NK-92 (cell line): ENCODE data around the gene IKZF1.

ENCODE experiments used
- DNase-seq: peaks from one replicate; lab custom pipeline; 2025; ENCODE audit not compliant: unreplicated experiment; lab: John Stamatoyannopoulos, UW

IKZF1 gene

DNA sequence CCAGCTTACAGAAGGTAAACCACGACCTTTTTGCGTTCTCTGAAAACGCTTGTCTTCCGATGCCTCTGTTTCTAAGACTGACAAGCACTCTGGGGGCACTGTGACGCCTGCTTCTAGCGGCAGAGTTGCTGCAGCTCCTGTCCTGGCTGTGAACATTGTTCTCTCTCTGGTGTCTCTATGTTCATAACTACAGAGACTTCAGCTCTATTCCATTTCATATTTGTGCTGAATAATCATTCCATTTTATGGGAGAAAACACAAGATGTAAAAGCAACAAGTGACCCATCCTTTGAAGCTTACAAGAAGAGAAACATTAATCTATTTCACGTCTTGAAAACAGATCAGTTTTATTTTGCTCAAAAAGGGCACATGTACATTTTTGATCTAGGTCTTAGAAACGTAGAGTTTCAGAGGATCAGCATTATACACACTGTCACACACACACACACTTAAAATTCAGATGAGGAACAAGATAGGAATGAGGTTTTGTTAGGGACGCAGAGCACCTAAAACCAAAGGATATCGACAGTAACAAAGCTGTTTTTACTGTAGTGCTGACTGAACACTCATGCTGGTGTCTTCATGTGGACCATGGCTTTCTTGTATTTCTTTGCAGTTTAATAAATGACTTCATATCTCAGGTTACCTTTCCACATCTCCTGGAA is 3.0 kb downstream of the IKZF1 start:
- DNase-seq, result no peak

DNA sequence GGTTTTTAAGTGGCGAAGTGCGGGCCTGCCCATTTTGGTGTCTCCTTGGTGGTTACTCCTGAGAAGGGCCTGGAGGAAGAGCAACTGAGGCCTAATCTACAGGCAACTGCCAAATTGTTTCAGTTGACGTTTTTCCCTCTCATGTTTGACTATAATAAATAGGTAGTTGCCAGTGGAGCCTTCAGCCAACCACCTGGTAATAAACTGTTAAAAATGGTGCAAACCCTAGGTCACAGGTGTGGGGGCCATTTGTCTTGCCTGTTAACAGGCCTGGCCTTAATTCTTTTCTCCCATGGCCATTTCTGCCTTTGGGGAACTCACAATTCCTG is 3.7 kb downstream of the IKZF1 start:
- no peak for DNase-seq

DNA sequence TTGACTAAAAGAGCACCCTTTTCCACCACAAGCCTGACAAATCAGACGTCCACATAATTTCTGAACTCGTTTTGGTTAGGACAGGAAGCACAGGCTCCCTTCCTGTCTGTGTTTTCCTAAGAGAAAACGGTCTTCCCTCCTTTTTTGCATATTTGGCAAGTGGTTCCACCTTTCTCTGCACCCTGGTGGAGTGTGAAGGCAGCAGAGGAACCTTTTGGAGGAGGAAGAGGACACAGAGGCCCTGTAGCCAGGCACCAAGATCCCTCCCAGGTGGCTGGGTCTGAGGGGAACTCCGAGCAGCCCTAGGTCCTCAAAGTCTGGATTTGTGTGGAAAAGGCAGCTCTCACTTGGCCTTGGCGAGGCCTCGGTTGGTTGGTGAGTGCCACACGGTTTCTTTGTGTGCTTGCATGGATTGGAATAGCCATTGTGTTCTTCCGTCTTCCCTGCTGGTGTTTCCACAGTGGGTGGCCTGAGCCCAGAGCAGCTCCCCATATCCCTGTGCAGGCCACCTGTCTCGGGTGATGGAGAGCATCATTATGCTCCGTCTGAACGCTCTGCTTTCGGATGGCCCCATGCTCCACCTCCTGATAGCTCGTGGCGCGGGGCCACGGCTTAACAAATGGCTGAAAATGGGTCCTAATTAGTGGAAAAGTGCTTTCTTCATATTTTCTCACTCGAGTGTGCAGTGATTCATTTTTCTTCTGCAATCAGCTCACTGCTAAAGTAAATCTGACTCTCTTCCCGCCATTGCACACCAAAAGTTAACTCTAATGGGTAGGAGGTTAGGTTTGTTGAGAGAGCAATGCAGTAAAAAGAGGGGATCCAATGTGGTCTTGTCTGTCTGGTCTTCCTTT is 4.2 kb downstream of the IKZF1 start:
- no peak for DNase-seq

DNA sequence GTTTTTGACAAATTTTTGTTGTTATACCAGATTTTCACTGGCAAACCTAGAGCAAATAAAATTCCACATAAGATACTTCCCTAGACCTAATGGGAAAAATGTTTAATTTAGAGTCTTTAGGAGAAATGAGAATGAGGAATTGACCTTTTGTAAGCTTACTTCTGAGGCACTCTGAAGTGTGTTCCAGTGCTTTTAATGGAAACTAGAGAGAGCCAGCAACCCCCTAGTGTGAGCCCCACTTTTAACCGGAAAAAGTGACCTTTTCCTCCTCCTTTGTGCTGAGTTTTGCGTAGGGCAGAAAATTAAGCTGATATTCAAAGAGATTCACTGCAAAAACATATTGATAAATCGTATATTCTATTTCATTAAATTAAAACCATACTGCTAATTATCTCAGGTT is 5.2 kb downstream of the IKZF1 start:
- DNase-seq, result no peak

DNA sequence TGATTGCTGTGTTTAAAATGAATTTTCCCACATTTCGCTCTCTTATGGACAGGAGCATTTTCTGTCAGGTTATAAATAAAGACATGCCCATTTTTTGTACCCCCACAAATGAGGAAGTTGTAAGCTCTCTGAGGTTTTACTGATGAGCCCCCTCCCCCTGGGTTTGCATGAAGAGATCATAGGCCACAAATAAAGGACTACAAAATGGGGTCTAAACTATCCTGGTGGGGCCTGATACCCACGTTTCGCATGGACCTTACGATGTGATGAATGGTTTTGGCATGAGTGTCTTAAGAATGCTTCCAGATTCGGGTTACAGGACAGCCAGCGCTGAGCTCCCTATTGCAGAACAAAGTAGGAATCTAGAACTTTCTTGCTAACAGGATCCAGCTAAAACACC is 5.8 kb downstream of the IKZF1 start:
- DNase-seq, result no peak

DNA sequence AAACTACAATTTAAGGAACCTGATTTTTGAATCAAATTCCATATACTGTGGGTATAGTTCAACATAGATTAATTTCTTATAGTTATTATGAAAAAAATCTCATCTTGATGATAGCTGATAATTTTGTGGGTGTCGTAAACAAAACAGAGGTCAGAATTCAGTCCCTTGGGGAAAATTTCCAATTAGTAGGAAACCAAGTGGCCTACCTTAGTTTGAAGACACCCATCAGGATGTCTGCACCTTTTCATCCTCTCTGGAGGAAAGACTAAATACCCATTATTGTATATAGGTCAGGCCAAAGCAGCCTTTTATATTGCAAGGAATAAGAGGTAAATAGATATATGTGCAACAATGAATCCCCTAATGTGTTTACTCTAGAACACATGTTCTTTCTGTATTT is 6.4 kb downstream of the IKZF1 start:
- DNase-seq, result no peak

DNA sequence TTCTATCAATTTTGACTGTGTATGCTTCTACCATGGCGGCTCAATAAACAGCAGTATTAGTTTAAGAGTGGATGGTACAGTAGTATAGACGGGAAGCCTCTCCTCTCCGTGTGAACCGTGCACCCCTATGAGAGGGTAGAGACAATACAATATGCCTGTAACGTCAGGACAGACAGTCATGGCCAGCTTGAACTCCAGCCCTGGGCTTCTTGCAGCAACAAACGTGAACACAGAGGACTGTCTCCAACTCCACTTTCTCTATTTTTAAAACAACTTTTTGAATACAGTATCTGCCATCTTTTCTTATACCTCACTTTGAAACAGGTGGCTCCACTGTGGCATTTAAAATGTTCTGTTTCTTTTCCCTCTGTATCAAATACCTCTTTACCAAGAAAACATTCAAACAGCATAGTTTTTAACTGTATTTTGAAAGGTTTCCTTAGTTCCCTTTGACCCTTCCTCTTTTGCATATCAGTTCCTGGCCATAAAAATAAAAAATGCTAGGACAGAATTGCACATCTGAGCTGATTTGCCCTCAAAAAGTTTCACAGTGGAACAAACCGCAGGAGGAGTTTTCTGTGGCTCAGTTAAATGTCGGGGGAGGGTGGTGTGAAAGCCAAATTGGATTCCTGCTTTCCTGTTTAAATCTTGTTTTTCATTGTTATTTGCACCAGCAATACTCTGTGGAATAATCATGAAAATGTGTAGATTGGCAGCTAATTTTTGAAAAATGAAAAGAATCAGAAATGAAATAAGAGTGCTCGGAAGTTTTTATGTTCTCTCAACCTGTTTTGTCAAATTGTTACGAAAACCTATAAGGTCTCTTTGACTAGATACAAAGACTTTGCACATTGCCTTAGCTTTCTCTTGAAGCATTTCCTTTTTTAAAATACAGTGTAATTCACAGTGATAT is 8.0 kb downstream of the IKZF1 start:
- no peak for DNase-seq

DNA sequence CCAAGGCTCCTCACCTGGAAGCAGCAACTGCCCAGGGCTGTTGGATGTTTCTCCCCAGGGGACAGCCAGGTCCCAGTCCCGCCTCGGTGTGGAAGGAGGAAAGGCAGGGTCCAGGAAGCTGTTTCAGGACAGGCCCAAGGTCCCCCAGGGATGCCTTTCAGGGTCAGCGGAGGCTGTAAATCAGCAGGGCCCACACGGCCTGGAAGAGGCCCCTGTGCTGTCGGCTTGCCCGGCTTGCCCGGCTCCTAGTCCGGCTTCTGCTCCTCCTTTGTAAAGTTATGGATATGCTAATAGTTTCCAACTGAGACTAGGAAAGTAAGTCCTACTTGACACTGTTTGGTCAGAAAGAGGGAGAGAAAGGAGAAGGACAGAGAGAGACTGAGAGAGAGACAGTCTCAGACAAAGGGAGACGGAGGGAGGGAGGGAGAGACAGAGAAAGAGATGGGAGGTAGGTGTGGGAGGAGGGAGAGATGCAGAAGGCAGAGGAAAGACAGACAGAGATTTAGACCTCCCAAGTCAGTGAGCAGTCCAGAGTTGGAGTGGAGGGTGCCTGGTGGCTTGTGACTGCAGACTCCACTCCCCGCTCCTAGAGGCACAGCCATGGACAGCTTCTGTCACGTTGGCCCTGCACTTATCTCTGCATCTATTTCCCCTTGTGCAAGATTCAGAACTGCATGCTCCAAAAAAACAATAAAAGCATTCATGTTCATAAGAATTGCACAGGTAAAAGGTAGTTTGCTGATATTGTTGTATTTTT is 10.5 kb downstream of the IKZF1 start:
- no peak for DNase-seq

DNA sequence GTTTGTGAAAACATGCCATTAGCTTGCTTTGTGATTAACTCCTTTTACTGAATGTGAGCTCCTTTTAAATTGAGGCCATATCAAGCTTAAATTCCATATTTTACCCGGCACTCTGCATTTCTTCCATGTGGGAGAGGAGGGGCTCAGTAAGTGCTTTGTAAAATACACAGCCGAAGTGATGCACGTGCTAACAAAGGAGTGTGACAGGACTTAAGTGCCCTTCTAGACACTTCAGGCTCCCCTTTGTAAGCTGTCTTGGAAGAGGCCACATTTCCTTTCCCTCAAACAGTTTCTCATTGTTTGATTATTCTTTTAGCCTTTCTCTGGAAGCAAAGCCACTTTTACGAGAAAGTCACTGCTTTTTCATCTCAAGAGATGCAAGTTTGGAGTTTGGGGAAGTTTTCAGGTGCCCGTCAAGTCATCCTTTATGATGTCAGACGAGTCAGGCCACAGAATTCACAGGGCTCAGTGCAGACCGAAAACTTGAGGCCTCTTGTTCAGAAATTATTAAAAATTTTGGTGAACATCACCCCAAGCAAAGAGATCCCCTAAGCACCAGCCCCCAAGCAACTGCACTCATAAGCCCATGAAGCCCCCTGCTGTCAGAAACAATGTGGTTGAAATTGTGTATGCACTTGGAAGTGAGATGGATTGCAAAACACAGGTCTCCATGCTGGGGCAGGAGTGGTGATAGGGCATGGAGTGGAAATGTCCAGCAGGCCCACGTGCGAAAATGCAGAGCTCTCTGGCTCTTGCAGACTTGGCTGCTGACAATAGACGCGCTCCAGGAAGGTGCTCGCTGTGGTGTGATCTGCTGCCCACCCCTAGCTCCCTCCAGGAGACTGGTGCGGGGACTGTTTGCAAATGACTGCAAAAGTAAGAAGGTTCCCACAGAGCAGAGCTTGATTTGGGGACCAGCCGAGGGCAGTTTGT is 11.5 kb downstream of the IKZF1 start:
- DNase-seq, result no peak

DNA sequence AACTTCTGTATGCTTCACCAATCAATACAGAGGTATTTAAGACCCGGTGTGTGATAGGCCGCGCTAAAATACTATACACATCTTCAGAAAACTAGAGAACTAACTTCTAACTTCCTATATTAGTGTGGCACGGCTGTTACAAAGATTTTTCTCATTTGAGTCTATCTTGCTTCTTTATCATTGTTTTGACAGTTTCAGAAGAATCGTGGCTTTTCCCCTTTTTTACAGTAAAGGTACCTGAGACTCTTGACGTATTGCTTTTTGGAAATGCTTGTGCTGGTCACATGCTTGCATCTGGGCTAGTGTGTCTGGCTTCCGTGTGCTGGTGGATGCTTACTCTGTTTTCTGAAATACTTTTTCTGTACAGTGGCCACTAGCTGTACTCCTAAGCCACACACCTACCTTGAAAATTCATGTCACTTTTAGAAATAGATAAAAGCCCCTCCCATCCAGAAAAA is 12.7 kb downstream of the IKZF1 start:
- DNase-seq, result no peak

DNA sequence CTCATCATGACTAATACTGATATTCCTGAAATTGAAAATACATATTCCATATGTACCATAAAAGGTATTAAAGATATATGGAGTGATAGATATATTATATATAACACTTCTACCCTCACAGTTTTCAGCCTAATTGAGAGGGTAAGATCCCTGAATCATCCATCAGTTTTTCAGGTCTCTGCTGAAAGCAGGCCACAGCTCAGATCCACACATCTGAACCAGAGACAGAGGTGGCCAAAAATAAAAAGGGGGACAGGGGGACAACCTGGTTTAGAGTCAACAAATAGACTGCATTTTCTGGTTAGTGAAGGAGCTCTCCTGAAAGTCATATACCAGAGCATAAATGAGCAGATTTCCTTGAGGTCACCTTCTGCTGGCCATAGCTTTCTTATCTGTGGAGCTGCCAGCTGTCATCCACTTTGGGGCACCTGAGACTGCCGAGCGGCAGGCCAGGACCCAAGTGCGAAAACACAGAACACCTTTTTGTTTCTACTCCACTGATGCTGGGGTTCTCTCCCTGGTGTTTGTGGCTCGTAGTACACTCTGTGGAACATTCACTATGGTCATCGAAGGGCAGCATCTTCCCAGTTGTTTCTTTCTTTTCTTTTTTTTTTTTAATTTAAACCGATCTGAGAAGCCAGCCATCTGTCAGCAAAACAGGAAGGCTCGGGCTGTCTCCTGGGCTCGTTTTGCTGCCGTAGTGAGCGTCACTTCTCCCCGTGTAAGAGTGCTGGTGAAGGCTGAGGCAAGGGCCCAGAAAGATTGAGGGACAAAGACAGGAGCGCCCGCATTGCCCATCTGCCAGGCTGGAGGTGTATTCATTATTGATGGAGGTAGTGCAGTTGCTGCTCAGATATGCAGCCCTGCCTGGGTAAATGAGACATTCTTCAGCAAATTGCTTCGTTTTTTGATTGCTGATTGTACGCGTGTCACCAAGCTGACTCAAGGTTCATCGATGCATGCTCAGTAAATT is 13.5 kb downstream of the IKZF1 start:
- DNase-seq, result no peak

DNA sequence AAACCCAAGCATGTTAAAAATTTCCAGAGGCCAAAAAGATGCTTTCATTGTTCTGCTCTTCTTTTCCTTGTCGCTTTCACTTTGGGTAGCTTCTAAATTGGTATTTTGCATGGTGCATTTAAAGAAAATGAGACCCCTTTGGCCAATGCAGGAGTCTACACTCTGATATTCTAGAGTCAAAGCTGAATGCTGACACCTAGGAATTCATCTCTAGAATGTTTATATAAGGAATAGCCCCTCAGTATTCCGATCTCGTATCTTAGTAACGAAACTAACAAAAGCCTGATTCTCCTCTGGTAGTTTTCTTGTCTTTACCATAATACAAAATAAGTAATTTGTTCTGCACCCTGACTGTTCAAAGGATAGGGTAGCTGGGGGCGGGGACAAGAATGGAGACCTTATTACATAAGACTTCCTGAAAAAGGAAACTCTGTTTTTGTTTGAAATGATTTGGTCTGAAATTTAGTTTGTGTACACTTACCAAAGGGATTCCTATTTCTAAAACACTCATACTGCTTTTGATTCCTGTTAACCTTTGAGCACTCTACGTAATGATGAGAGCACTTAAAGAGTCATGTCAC is 17.1 kb downstream of the IKZF1 start:
- no peak for DNase-seq

DNA sequence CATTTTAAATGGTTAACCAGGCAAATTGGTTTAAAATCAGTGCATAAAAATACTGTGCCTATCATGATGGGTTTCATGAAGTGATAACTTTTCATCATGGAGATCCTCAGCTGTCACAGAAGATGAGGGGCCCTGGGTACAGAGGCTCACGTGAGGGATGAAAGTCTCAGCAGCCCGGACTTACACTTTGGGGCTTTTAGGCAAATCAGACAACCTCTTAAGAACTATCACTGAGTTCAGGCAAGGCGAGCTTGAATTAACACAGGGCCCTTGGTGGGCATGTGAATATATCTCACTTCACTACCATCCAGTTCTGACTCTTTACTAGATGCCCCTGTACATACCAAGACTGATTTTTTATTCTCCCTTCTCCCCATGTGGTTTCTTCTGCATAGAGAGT is 19.6 kb downstream of the IKZF1 start:
- DNase-seq, result no peak

DNA sequence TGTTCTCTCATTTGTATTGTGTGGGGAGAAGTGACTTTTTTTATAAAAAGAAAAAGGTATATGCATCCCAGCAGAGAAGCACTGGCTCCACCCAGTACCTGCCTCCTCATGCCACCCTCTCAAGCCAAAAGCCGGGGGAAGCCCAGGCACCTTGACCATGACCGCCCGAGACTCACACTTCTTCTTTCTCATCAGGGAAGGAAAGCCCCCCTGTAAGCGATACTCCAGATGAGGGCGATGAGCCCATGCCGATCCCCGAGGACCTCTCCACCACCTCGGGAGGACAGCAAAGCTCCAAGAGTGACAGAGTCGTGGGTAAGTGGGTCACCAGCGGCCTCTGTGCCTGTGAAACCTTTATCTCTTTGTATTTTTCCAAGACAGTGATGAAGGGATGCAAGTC is 22.9 kb downstream of the IKZF1 start:
- DNase-seq, result no peak

DNA sequence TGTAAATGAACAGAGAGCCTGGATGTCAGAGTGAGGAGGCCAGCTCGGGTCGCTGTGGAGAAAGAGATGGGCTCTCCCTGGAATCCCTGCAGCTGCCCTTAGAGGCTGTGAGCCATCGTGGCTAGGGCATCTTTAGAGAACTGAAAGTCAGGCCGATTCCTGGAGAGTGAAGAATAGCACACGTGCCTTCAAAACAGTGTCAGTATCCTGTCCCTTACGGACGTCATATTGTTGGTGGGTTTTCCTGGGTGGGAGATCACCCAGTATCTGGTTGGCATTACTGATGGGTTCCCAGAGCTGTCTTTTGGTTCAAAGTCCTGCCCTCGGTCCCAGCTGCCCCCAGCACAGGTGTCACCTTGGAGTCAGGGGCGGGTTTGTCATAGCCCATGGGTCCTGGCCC is 25.3 kb downstream of the IKZF1 start:
- DNase-seq, result no peak

DNA sequence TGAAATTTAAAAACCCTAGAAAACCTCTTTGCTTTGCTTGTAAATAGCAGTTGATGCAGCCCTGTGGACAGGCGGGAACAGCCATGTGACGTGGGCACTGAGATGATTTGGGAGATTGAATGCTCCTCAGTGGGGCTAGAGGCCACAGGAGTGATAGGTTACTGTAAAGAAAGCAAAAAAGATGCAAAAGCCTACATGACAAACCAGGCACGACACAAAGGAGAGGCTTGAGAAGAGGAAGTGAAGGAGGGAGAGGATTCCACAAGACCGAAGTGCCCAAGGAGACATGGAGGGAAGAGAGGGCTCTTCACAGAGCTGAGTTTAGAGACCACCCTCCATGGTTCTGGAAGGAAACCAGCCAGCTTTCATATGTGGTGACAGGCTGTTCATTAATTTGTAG is 25.7 kb downstream of the IKZF1 start:
- no peak for DNase-seq

DNA sequence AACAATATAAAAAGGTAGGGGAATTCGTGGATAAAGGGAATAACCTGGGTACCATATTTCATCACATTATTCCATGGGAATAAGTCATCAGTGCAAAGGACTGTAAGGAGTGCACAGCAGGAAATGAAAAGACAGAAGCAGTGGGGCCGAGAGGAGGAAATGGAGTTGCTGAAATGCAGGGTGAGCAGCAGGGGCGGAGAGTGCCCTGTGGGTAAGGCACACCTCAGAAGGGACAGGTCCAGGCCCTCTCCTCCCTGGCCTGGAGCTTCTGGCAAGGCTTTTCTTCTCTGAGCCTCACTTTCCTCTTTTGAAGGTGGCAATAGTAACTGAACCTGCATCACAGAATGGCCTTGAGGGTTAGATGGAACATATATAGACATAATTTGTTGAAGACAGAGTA is 26.2 kb downstream of the IKZF1 start:
- no peak for DNase-seq

DNA sequence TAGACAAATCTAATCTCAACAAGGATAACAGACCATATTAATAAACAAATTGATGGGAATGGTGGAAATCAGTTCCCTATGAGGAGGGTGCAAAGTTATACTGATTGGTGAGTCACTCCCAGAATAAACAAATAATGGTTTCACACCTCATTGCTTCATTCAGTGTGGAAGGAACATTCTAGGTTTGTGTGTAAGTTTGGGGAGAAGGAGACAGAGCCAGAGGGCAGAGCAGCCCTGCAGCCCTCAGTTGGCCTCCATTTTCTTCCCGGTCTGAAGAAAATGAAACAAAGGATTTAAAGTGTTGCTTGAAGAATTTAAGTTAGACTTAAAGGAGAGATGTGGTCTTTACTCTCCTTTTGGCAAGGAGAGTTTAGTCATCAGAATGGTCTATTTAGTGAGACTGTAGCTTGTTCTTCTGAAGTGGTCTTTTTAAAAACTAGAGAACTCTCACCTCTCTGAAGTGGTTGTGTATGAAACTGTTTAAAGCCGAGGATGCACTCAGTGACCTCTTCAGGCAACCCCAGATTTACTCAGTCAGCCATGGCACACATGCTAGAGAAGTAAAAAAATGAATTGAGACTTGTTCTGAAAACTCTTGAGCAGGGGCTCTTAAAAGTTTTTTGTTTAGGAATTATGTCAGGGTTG is 27.2 kb downstream of the IKZF1 start:
- no peak for DNase-seq
